A549 (cell line): Measurements from ENCODE around the gene POC1B.
A peak's percentile ranks its signal among the peaks of the same experiment; 100 is the strongest.

ENCODE experiments used
- E2F6 ChIP-seq: IDR thresholded peaks from 2 replicates; pipeline ENCODE4 v1.6.1; 2012; ENCODE audit warnings: low read depth, borderline replicate concordance
- KDM1A ChIP-seq: fragments of 200-600 bp; sonication (generic); IDR thresholded peaks from 2 replicates; pipeline ENCODE4 v1.6.1; 2016; ENCODE audit warnings: low read depth, mild to moderate bottlenecking
- MYC ChIP-seq: IDR thresholded peaks from 2 replicates; pipeline ENCODE4 v1.6.1; 2012; ENCODE audit warnings: mild to moderate bottlenecking, inconsistent platforms, low read length, improper control_type of control experiment, borderline replicate concordance
- POLR2A ChIP-seq: IDR thresholded peaks from 2 replicates; pipeline ENCODE4 v1.6.1; 2012; ENCODE audit warnings: mild to moderate bottlenecking, low read length
- TP53 ChIP-seq: fragments of 250-450 bp; sonication (Bioruptor Pico); IDR thresholded peaks from 2 replicates; pipeline ENCODE4 v1.5.0; 2021; ENCODE audit warnings: mild to moderate bottlenecking, moderate library complexity
- TF ChIP-seq, protein P1 (sequence below): fragments of >200 bp; sonication (Bioruptor Twin); formaldehyde crosslinking; IDR thresholded peaks from 3 replicates; pipeline ENCODE4 v1.5.1; 2016

DNA sequence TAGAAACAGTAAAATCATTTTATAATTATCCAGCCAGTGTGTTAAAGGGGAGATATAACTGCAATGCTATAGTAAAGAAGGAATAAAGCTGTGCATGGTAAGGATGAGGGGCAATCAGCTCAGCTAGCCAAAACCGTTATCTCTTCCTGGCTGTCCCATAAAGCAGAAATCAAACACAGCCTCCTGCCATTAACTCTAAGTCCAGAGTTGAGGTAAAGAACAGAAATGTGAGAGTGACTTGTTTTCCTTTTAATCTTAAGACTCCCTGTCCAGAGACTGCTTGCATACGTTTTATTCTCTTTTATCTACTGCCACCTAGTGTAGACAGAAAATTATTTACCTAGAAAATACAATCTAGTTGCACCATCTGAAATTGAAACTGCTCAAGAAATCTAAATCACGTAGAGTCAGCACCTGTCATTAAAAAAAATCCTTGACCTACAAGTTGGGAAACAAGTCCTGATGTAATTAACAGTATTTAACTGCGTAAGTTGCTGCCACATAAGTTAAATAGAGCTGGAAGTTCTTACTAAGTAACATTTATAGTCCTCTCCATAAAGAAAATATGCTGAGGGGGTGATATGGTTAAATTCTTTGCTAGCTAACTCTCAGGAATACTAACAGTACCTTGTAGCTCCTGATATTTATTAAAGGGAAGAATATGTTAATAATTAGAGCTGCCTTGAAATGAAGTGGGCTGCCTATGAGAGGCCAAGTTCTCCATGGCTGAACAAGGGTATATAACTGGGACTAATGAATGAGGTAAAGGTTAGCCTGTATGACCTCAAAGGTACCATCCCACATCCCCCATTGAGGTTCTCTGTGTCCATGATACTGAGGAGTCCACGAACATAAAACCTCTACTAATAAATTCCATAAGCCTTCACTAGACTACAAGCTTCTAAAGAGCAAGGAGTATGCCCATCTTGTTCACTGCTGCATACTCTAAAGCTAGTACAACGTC lies 63.9 kb downstream of the POC1B start:
- no peak for TF ChIP-seq E2F6
- TF ChIP-seq POLR2A = no peak
- no peak for TF ChIP-seq KDM1A
- TF ChIP-seq, protein P1, sequence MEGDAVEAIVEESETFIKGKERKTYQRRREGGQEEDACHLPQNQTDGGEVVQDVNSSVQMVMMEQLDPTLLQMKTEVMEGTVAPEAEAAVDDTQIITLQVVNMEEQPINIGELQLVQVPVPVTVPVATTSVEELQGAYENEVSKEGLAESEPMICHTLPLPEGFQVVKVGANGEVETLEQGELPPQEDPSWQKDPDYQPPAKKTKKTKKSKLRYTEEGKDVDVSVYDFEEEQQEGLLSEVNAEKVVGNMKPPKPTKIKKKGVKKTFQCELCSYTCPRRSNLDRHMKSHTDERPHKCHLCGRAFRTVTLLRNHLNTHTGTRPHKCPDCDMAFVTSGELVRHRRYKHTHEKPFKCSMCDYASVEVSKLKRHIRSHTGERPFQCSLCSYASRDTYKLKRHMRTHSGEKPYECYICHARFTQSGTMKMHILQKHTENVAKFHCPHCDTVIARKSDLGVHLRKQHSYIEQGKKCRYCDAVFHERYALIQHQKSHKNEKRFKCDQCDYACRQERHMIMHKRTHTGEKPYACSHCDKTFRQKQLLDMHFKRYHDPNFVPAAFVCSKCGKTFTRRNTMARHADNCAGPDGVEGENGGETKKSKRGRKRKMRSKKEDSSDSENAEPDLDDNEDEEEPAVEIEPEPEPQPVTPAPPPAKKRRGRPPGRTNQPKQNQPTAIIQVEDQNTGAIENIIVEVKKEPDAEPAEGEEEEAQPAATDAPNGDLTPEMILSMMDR = peak; percentile 86
- TF ChIP-seq MYC = no peak
- no peak for TF ChIP-seq TP53 (CRISPR knock-in tag)
